Gastrocnemius medialis (tissue), 4 donors: ENCODE data around the gene GBP2.

Experiments used
- POLR2A ChIP-seq, 2 donors: fragments of 450-650 bp; IDR thresholded peaks; one replicate each; pipeline ENCODE4 v1.6.1; 2017; ENCODE audit warnings: antibody characterized with exemption in 2 of 2, mild to moderate bottlenecking in 2 of 2, moderate library complexity in 2 of 2
- TF ChIP-seq, protein P1 (sequence below), 5 experiments: fragments of 450-650 bp in 3 of 5; fragments of 200-600 bp in 2 of 5; sonication (generic) in 2 of 5; IDR thresholded peaks in 4 of 5; conservative IDR thresholded peaks in 1 of 5; 1 replicate in 4 of 5; 2 replicates in 1 of 5; pipeline ENCODE4 v1.5.1; 2016 to 2019; ENCODE audit warnings: antibody characterized with exemption in 5 of 5, mild to moderate bottlenecking in 3 of 5, moderate library complexity in 3 of 5

DNA sequence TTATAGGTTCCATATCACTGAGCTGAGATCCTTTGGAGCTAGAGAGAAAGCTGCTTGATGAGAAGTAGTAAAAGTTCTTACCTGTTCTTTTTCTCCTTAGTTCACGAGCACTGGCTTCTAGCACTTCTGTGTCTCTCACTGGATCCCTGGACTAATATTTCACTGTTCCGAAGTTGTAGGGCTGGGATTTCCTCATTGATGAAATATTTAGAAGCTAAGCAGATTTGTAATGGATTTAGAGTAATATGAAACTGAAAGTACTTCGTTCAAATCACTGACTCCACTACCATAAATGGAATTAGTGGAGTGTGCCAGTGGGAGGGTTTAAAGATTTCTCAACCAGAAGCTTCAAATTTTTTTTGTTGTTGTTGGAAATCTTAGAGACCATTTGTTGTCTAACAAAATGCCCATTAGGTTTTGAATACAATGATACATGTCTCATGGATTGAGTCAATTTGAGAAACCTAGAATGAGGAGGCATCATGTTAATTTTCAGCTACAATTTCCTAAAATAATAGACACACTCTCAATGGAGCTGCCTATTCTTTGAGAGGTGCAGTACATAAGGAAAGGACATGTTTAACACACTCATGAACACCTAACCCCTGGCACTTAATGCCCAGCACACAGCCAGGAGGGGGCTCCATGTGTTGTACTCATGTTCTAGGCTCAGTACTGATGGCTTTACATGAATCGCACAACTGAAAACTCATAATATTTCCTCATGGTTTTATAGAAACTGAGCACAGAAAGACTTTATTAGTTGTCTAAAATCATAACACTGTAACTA is 60.6 kb downstream of the GBP2 start, which contains the start of gene GBP1:
- TF ChIP-seq, protein P1, sequence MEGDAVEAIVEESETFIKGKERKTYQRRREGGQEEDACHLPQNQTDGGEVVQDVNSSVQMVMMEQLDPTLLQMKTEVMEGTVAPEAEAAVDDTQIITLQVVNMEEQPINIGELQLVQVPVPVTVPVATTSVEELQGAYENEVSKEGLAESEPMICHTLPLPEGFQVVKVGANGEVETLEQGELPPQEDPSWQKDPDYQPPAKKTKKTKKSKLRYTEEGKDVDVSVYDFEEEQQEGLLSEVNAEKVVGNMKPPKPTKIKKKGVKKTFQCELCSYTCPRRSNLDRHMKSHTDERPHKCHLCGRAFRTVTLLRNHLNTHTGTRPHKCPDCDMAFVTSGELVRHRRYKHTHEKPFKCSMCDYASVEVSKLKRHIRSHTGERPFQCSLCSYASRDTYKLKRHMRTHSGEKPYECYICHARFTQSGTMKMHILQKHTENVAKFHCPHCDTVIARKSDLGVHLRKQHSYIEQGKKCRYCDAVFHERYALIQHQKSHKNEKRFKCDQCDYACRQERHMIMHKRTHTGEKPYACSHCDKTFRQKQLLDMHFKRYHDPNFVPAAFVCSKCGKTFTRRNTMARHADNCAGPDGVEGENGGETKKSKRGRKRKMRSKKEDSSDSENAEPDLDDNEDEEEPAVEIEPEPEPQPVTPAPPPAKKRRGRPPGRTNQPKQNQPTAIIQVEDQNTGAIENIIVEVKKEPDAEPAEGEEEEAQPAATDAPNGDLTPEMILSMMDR (IDR thresholded peaks at IDR 0.05 in 4 of 5, conservative IDR thresholded peaks at IDR 0.05 in 1 of 5): no peak
- peak; percentile 19 to 23 for TF ChIP-seq POLR2A (IDR thresholded peaks at IDR 0.05)
